WTC11 (cell line): ENCODE measurements around the gene AZU1.

Experiments used
- FOXJ3 ChIP-seq: sonication (generic); formaldehyde crosslinking; IDR thresholded peaks from 2 replicates; pipeline ENCODE4 v1.9.0; 2021; ENCODE audit warnings: missing genetic modification reagents, mild to moderate bottlenecking, borderline replicate concordance
- GABPB1 ChIP-seq: sonication (generic); formaldehyde crosslinking; IDR thresholded peaks from 2 replicates; pipeline ENCODE4 v1.8.1; 2023; ENCODE audit warnings: mild to moderate bottlenecking, missing genetic modification reagents
- NFATC4 ChIP-seq: fragments of 250-450 bp; sonication (Bioruptor Pico); IDR thresholded peaks from 2 replicates; pipeline ENCODE4 v1.9.0; 2021; ENCODE audit warnings: mild to moderate bottlenecking
- NR3C1 ChIP-seq: sonication (generic); formaldehyde crosslinking; conservative IDR thresholded peaks from 2 replicates; pipeline ENCODE4 v1.8.1; 2023; ENCODE audit warnings: low read depth, mild to moderate bottlenecking, missing genetic modification reagents
- TCF7 ChIP-seq: sonication (generic); formaldehyde crosslinking; IDR thresholded peaks from 2 replicates; pipeline ENCODE4 v1.8.0; 2022; ENCODE audit warnings: mild to moderate bottlenecking, low read depth, missing genetic modification reagents, moderate library complexity
- TEAD1 ChIP-seq: sonication (generic); formaldehyde crosslinking; IDR thresholded peaks from 2 replicates; pipeline ENCODE4 v1.8.0; 2022; ENCODE audit warnings: mild to moderate bottlenecking, missing genetic modification reagents
- TF ChIP-seq, protein P1 (sequence below): fragments of 200-600 bp; IDR thresholded peaks from 2 replicates; pipeline ENCODE4 v1.8.0; 2022; ENCODE audit warnings: antibody characterized with exemption
- TF ChIP-seq, protein P2 (sequence below): sonication (generic); formaldehyde crosslinking; conservative IDR thresholded peaks from 2 replicates; pipeline ENCODE4 v1.8.1; 2022; ENCODE audit warnings: mild to moderate bottlenecking, missing genetic modification reagents
- TF ChIP-seq, protein P3 (sequence below): sonication (generic); formaldehyde crosslinking; IDR thresholded peaks from 2 replicates; pipeline ENCODE4 v1.8.1; 2022; ENCODE audit warnings: low read depth, mild to moderate bottlenecking, moderate library complexity, missing genetic modification reagents, borderline replicate concordance
- TF ChIP-seq, protein P4 (sequence below): sonication (generic); formaldehyde crosslinking; IDR thresholded peaks from 2 replicates; pipeline ENCODE4 v1.8.0; 2022; ENCODE audit warnings: mild to moderate bottlenecking, missing genetic modification reagents
- TF ChIP-seq, protein P5 (sequence below): sonication (generic); formaldehyde crosslinking; IDR thresholded peaks from 2 replicates; pipeline ENCODE4 v1.8.1; 2022; ENCODE audit warnings: low read depth, missing genetic modification reagents, borderline replicate concordance
- TF ChIP-seq, protein P6 (sequence below): sonication (generic); formaldehyde crosslinking; IDR thresholded peaks from 2 replicates; pipeline ENCODE4 v1.8.1; 2022; ENCODE audit warnings: mild to moderate bottlenecking, missing genetic modification reagents, moderate library complexity, borderline replicate concordance
- TF ChIP-seq, protein P7 (sequence below): sonication (generic); formaldehyde crosslinking; IDR thresholded peaks from 2 replicates; pipeline ENCODE4 v1.8.0; 2022; ENCODE audit warnings: mild to moderate bottlenecking, missing genetic modification reagents
- TF ChIP-seq, protein P8 (sequence below): sonication (generic); formaldehyde crosslinking; IDR thresholded peaks from 2 replicates; pipeline ENCODE4 v1.8.0; 2022; ENCODE audit warnings: missing genetic modification reagents

DNA sequence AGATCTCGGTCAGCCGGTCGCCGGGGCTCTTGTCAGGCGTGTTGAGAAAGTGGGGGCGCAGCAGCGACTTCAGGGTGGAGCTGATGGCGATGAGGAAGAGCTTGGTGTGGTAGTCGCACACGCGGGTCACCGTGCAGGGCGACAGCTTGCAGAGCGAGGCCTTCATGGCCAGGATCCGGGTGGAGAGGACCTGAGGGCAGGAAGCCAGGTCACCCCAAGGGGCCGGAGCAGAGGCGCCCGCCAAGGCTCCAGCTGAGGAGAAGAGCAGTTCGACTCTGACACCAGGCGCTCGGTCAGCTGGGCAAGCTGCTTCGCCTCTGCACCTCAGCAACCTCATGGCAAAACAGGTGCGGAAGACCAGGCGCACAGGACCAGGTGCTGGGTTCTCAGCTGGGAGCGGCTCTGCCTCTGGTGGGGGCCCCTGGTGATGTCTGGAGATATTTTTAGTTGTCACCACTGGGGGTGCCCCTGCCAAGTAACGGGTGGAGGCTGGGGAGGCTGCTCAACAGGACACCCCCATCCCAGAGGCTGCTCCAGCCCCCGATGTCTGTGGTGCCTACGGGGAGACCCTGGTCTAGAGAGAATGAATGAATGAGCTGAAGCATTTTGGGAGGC, 47.7 kb downstream of the AZU1 start:
- TF ChIP-seq, protein P1, sequence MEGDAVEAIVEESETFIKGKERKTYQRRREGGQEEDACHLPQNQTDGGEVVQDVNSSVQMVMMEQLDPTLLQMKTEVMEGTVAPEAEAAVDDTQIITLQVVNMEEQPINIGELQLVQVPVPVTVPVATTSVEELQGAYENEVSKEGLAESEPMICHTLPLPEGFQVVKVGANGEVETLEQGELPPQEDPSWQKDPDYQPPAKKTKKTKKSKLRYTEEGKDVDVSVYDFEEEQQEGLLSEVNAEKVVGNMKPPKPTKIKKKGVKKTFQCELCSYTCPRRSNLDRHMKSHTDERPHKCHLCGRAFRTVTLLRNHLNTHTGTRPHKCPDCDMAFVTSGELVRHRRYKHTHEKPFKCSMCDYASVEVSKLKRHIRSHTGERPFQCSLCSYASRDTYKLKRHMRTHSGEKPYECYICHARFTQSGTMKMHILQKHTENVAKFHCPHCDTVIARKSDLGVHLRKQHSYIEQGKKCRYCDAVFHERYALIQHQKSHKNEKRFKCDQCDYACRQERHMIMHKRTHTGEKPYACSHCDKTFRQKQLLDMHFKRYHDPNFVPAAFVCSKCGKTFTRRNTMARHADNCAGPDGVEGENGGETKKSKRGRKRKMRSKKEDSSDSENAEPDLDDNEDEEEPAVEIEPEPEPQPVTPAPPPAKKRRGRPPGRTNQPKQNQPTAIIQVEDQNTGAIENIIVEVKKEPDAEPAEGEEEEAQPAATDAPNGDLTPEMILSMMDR: no peak
- TF ChIP-seq, protein P2, sequence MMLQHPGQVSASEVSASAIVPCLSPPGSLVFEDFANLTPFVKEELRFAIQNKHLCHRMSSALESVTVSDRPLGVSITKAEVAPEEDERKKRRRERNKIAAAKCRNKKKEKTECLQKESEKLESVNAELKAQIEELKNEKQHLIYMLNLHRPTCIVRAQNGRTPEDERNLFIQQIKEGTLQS: no peak
- TF ChIP-seq NR3C1 (no peak), TCF7 (CRISPR knock-in tag) (no peak), TEAD1 (CRISPR knock-in tag) (no peak), NFATC4 (no peak), FOXJ3 (CRISPR knock-in tag) (no peak), GABPB1 (CRISPR knock-in tag) (no peak)
- TF ChIP-seq, protein P3, sequence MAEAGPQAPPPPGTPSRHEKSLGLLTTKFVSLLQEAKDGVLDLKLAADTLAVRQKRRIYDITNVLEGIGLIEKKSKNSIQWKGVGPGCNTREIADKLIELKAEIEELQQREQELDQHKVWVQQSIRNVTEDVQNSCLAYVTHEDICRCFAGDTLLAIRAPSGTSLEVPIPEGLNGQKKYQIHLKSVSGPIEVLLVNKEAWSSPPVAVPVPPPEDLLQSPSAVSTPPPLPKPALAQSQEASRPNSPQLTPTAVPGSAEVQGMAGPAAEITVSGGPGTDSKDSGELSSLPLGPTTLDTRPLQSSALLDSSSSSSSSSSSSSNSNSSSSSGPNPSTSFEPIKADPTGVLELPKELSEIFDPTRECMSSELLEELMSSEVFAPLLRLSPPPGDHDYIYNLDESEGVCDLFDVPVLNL: no peak
- TF ChIP-seq, protein P4, sequence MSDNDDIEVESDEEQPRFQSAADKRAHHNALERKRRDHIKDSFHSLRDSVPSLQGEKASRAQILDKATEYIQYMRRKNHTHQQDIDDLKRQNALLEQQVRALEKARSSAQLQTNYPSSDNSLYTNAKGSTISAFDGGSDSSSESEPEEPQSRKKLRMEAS (CRISPR knock-in tag): no peak
- TF ChIP-seq, protein P5, sequence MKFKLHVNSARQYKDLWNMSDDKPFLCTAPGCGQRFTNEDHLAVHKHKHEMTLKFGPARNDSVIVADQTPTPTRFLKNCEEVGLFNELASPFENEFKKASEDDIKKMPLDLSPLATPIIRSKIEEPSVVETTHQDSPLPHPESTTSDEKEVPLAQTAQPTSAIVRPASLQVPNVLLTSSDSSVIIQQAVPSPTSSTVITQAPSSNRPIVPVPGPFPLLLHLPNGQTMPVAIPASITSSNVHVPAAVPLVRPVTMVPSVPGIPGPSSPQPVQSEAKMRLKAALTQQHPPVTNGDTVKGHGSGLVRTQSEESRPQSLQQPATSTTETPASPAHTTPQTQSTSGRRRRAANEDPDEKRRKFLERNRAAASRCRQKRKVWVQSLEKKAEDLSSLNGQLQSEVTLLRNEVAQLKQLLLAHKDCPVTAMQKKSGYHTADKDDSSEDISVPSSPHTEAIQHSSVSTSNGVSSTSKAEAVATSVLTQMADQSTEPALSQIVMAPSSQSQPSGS: no peak
- TF ChIP-seq, protein P6, sequence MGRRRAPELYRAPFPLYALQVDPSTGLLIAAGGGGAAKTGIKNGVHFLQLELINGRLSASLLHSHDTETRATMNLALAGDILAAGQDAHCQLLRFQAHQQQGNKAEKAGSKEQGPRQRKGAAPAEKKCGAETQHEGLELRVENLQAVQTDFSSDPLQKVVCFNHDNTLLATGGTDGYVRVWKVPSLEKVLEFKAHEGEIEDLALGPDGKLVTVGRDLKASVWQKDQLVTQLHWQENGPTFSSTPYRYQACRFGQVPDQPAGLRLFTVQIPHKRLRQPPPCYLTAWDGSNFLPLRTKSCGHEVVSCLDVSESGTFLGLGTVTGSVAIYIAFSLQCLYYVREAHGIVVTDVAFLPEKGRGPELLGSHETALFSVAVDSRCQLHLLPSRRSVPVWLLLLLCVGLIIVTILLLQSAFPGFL (CRISPR knock-in tag): no peak
- TF ChIP-seq, protein P7, sequence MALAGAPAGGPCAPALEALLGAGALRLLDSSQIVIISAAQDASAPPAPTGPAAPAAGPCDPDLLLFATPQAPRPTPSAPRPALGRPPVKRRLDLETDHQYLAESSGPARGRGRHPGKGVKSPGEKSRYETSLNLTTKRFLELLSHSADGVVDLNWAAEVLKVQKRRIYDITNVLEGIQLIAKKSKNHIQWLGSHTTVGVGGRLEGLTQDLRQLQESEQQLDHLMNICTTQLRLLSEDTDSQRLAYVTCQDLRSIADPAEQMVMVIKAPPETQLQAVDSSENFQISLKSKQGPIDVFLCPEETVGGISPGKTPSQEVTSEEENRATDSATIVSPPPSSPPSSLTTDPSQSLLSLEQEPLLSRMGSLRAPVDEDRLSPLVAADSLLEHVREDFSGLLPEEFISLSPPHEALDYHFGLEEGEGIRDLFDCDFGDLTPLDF (CRISPR knock-in tag): no peak
- TF ChIP-seq, protein P8, sequence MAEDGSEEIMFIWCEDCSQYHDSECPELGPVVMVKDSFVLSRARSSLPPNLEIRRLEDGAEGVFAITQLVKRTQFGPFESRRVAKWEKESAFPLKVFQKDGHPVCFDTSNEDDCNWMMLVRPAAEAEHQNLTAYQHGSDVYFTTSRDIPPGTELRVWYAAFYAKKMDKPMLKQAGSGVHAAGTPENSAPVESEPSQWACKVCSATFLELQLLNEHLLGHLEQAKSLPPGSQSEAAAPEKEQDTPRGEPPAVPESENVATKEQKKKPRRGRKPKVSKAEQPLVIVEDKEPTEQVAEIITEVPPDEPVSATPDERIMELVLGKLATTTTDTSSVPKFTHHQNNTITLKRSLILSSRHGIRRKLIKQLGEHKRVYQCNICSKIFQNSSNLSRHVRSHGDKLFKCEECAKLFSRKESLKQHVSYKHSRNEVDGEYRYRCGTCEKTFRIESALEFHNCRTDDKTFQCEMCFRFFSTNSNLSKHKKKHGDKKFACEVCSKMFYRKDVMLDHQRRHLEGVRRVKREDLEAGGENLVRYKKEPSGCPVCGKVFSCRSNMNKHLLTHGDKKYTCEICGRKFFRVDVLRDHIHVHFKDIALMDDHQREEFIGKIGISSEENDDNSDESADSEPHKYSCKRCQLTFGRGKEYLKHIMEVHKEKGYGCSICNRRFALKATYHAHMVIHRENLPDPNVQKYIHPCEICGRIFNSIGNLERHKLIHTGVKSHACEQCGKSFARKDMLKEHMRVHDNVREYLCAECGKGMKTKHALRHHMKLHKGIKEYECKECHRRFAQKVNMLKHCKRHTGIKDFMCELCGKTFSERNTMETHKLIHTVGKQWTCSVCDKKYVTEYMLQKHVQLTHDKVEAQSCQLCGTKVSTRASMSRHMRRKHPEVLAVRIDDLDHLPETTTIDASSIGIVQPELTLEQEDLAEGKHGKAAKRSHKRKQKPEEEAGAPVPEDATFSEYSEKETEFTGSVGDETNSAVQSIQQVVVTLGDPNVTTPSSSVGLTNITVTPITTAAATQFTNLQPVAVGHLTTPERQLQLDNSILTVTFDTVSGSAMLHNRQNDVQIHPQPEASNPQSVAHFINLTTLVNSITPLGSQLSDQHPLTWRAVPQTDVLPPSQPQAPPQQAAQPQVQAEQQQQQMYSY (CRISPR knock-in tag): no peak
